ENCODE results near the gene POLH. TPM values are rescaled to one million over a fixed set of nuclear protein-coding genes. Genes with fewer than 3 reads are reported as not detected.

POLH gene
- total RNA-seq, 6 donors from 2014 or later, result 9.1 to 27.5 (median 19.8) TPM

GRCh38 chr6:43609402-43609801 is 33.4 kb downstream of the POLH start:
- WGBS, 2 donors, result 91 to 100% methylated on average over 1 of the region's 1 CpG
- no peak overlapping the region for H3K4me3 ChIP-seq
- H3K4me1 ChIP-seq, result peaks cover 0 to 8% (median 2%) of the 10 kb centered on the region in 4 donors
- H3K27ac ChIP-seq, result no peak overlapping the region
- H3K9me3 ChIP-seq, result no peaks in the 10 kb centered on the region
- H3K36me3 ChIP-seq, result peaks cover 14 to 64% (median 34%) of the 10 kb centered on the region in 4 donors
- DNase-seq (no peak), ATAC-seq (ENCODE audit: low FRiP score in 2 of 2) (no peak)
- no peaks in the 10 kb centered on the region for H3K27me3 ChIP-seq
- no peak for TF ChIP-seq CTCF (IDR thresholded peaks at IDR 0.05)
- no peak for TF ChIP-seq POLR2AphosphoS5 (IDR thresholded peaks at IDR 0.05)
- no peak for TF ChIP-seq POLR2A (IDR thresholded peaks at IDR 0.05)
- no peak for TF ChIP-seq EP300 (IDR thresholded peaks at IDR 0.05)

- TF ChIP-seq EP300 (IDR thresholded peaks at IDR 0.05) (no peak), POLR2AphosphoS5 (IDR thresholded peaks at IDR 0.05) (no peak), CTCF (IDR thresholded peaks at IDR 0.05) (no peak), POLR2A (IDR thresholded peaks at IDR 0.05) (no peak)
- no peak overlapping the region for H3K4me3 ChIP-seq
- DNase-seq (no peak), ATAC-seq (ENCODE audit: low FRiP score in 2 of 2) (no peak)
- no peak overlapping the region for H3K27ac ChIP-seq
- no peaks in the 10 kb centered on the region for H3K27me3 ChIP-seq
- H3K9me3 ChIP-seq, result no peaks in the 10 kb centered on the region
- WGBS, 2 donors, result 94 to 97% methylated on average over 5 of the region's 5 CpGs
- H3K36me3 ChIP-seq, result peaks cover 14 to 59% (median 35%) of the 10 kb centered on the region in 4 donors
- H3K4me1 ChIP-seq, result peaks cover 0 to 8% (median 2%) of the 10 kb centered on the region in 4 donors
These were observed 34.4 kb downstream of the POLH start for GRCh38 chr6:43610431-43610830.

- TF ChIP-seq CTCF (IDR thresholded peaks at IDR 0.05) (no peak), POLR2AphosphoS5 (IDR thresholded peaks at IDR 0.05) (no peak), EP300 (IDR thresholded peaks at IDR 0.05) (no peak), POLR2A (IDR thresholded peaks at IDR 0.05) (no peak)
- Histone ChIP-seq H3K9me3 (no peaks in the 10 kb centered on the region), H3K27ac (no peak overlapping the region), H3K4me3 (no peak overlapping the region), H3K27me3 (no peaks in the 10 kb centered on the region), H3K4me1 (no peaks in the 10 kb centered on the region), H3K36me3 (peaks cover 14 to 45% (median 30%) of the 10 kb centered on the region in 4 donors)
- ATAC-seq (ENCODE audit: low FRiP score in 2 of 2) (no peak), DNase-seq (no peak)
- 91 to 98% methylated on average over 6 of the region's 6 CpGs for WGBS, 2 donors
These were observed 37.9 kb downstream of the POLH start for GRCh38 chr6:43613721-43614395.

GRCh38 chr6:43614396-43614730 is 38.4 kb downstream of the POLH start:
- no peaks in the 10 kb centered on the region for H3K27me3 ChIP-seq
- TF ChIP-seq EP300 (IDR thresholded peaks at IDR 0.05) (no peak), POLR2AphosphoS5 (IDR thresholded peaks at IDR 0.05) (no peak), POLR2A (IDR thresholded peaks at IDR 0.05) (no peak), CTCF (IDR thresholded peaks at IDR 0.05) (no peak)
- H3K27ac ChIP-seq, result no peak overlapping the region
- H3K4me3 ChIP-seq, result no peak overlapping the region
- DNase-seq (no peak), ATAC-seq (ENCODE audit: low FRiP score in 2 of 2) (no peak)
- 86 to 97% methylated on average over 3 of the region's 3 CpGs for WGBS, 2 donors
- H3K4me1 ChIP-seq, result no peaks in the 10 kb centered on the region
- no peaks in the 10 kb centered on the region for H3K9me3 ChIP-seq
- H3K36me3 ChIP-seq, result peaks cover 14 to 45% (median 28%) of the 10 kb centered on the region in 4 donors
